Measurements from ENCODE around the gene RPLP1. TPM values are rescaled to one million over a fixed set of nuclear protein-coding genes. Genes with fewer than 3 reads are reported as not detected.
"Not testable (repeated sequence)": the region's sequence is repeated elsewhere in the genome, so short reads cannot be mapped to it uniquely, and the experiment has no call there.

Gene RPLP1
- total RNA-seq, 1 donor from 2014 or later: 63.8 TPM

GRCh38 chr15:69439623-69440022 lies 13.0 kb upstream of the RPLP1 start:
- no peak for DNase-seq

GRCh38 chr15:69443032-69443611 lies 9.5 kb upstream of the RPLP1 start:
- DNase-seq: no peak

DNA sequence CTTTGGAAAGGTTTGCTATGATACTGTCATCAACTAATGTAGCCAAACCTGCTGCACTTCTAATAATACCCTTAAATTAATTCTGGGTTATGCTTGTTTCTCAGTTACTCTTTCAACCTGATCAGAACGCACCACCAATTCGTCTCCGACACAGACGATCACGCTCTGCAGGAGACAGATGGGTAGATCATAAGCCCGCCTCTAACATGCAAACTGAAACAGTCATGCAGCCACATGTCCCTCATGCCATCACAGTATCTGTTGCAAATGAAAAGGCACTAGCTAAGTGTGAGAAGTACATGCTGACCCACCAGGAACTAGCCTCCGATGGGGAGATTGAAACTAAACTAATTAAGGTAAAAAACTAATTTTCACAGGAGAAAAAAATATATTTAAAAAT lies 7.9 kb upstream of the RPLP1 start:
- DNase-seq: no peak

DNA sequence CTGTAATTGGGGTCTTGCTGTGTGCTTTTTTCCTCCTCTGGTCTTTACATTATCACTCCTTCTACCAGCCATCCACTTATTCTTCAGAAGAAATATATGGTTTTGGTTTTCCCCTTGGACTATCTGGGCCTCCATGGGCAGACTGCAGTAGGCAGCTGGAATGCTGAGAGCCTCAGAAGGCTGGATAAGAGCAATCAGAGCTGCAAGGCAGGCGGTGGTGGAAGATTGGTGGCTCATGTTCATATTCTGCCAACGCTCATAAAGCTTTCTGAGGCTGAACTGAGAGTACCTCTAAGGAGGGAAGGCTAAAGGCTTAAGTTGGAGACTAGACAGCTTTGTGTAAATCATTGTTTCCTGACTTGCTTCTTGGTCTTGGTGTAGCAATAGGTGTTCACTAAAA lies 5.7 kb upstream of the RPLP1 start:
- DNase-seq: no peak

- DNase-seq: not testable (repeated sequence)
These were observed 2.4 kb upstream of the RPLP1 start for GRCh38 chr15:69450221-69450620.

GRCh38 chr15:69450968-69451695 lies 1.5 kb upstream of the RPLP1 start:
- DNase-seq: no peak

DNA sequence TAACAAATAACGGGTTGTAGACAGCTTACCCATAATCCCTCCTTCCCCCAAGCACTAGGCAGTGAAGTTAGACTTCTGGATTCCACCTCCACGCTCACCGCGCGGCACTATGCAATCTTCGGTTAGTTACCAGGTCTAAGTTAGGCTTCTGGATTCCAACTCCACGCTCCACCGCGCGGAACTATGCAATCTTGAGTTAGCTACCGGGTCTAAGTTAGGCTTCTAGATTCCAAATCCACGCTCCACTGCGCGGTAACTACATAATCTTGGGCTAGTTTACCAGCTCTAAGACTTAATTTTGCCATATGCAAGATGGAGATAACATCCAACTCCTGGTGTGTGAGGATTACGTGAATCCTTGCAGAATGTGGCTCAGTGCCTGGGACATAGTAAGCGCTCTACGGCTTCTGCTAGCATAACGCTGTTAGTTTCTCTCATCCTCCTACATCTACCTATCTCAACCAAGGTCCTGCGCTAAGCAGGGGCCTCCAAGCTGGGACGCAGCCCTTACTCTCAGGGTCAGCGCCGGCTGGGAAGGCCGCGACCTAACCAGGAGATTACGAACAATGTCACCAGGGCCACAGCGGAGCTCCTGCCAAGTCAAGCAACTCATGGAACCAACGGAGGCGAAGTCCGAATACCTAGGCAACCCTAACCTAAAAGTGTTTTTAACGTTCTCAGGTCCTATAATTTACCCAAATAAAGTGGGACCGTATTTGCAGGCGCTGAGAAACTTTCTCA lies 497 bp upstream of the RPLP1 start:
- peak; percentile 12 for DNase-seq

GRCh38 chr15:69454953-69455352 lies 2.3 kb downstream of the RPLP1 start:
- DNase-seq: no peak

DNA sequence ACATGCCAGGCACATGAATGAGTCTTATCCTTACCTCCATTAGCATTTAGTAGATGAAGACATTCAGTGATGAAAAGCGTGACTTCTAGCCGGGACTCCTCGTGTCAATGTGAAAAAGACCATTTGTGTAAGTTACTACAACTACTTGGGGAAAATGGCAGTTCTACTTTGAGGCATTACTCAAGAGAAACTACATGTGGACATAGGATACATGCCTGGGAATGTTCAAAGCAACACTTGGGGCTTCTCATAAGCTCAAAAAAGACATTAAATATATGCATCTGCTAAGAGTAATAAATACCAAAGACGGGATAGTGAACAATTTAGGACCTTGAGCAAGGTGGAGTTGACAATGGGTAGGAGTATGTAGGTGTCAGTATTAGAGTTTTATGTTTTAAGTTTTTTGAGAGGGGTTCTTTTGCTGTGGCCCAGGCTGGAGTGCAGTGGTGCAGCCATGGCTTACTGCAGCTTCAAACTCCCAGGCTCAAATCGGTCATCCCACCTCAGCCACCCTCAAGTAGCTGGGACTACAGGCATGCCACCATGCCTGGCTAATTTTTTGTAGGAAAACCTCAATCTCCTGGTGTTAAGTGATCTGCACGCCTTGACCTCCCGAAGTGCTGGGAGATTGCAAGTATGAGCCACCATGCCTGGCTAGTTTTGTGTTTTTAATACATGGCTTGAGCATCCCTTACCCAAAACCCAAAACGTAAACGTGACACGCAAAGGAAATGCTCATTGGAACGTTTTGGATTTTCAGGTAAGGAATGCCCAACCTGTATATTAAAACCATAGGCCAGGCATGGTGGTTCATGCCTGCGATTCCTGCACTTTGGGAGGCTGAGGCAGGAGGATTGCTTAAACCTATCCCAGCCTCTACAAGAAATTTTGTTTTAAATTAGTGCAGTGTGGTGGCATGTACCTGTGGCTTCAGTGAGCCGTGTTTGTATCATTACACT lies 3.9 kb downstream of the RPLP1 start:
- no peak for DNase-seq

DNA sequence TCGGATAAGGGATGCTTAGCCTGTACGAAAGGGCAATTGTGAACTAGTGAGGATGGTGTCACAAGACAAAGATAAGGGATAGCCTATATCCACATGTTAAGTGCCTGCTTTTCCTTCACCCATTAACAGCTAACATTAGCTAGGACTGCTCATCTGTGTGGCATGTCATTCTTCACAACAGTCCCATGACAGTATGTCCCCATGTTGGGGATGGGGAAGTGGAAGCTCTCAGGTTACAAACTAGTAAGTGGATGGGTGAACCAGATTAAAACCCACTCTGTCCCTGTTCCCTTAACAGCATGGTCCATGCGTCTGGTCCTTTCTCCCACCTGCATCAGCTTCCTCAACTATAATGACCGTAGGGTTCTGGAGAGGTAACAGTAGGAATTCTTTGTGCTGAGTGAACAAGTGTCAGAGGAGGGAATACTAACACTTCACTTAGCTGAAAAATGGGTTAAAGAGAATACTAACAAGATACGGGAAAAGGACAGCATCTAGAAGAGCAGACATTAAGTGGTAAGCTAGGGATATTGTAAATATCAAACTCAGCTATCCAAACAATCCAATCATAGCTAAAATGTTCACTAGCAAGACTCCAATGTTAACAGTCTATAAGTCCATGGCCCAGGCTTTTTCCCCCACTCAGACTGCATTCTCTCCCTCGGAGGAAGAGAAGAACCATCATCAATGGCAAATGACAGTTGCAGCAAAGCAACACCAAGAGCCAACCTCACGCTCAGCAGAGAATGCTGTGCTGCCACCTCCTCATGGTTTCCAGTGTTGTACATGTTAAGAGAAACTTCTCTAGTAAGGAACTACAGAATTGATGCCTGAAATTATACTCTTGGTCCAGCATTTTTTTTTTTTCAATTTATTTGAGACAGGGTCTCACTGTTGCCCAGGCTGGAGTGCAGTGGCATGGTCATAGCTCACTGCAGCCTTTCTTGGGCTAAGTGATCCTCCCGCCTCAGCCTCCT lies 5.0 kb downstream of the RPLP1 start:
- no peak for DNase-seq

DNA sequence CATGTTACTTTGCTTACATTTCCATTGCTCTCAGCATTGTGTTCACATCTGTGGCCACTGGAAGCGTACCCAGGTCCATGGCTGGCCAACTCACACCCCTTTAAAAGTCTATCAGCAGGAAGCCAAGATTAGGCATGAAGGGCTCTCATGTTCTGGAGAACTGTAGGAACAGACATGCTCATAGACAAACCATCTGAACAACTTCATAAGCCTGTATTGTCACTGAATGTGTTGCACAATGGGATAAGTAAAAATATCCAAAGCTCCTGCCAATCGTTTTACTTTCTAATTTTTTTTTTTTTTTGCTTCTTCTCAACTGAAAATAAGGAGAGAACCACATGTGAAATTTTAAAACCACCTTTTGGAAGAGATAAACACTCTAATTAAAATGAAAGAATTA lies 6.4 kb downstream of the RPLP1 start:
- no peak for DNase-seq

DNA sequence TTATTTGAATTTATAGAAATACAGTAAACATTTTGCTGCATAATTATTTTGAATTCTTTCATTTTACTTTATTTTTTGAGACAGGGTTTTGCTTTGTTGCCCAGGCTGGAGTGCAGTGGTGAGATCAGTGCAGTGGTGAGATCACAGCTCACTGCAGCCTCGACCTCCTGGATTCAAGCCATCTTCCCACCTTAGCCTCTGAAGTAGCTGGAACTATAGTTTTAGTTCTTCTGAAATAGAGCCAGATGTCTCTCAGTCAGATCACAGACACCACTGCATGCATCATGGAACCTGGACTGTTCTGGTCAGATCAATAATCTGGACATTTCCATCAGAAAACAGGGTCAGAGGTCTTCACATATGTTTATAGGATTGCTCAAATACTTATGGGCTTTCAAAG lies 7.9 kb downstream of the RPLP1 start:
- no peak for DNase-seq

- no peak for DNase-seq
These were observed 9.4 kb downstream of the RPLP1 start for GRCh38 chr15:69462030-69462492.

DNA sequence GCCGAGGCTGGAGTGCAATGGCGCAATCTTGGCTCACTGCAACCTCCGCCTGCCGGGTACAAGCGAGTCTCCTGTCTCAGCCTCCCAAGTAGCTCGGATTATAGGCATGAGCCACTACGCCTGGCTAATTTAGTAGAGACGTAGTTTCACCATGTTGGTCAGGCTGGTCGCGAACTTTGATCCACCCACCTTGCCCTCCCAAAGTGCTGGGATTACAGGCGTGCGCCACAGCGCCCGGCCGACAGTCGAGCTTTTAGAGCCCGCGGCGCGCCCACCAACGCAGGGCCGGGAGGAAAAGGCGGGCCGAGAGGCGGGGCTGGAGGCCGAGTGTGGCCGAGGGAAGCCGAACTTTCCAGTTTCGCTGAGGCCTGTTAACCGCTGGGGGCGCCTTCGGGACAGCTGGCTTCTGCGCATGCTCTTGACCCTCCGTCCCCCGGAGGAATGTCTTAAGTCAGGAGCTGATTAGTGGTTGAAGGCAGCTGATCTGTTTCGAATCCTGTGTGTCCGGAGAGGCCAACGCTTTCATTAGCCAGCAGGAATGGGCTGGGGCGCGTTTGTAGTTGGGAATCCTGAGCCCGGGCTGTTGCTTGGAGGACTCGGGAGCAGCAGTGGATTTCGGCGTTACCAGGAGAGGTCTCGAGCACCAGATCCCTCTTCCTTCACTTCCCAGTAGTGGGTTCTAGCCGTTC lies 10.0 kb downstream of the RPLP1 start:
- peak; percentile 99 for DNase-seq

DNA sequence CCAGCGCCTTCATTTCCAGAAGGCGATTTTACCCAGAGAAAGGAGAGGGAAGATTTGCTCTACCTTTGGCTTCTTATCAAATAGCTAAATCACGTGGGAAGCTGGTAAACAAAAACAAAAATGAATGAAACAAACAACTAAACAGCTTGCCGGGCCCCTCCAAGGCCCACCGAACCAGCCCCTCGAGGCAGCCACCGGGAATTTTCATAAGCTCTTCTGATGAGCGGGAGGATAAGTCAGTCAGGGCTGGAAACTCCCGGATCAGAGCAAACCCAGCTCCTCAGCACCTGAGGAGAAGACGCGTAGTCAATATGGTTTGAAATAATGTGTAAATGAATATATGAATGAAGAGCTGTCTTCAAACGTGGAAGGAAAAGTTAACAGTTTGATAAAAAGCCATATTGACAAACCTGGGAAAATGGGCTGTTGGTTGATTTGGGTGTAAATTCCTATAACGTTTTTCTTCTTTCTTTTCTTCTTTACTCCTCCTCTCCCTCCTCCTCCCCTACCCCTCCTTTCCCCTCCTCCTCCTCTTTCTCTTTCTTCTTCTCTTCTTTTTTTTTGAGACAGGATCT lies 10.7 kb downstream of the RPLP1 start:
- DNase-seq: peak; percentile 38

DNA sequence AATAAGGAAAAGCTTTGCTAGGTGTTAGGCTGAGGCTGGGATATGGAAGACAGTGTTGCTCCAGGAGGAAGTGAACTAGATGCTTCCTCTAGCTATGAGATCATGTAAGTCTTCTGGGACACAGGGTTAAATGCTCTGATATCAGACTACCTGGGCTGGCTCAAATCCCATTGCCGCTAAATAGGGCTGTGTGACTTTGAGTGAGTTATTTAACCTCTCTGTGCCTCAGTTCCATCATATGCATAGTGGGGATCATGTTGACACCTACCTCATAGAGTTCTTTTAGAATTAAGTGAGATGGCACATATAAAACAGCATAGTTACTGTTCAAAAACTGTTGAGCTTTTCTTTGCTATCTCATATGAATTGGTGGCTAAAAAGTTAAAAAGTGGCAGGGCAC lies 12.6 kb downstream of the RPLP1 start:
- no peak for DNase-seq

- DNase-seq: no peak
These were observed 14.1 kb downstream of the RPLP1 start for GRCh38 chr15:69466733-69467132.

GRCh38 chr15:69467636-69468035 lies 15.0 kb downstream of the RPLP1 start:
- DNase-seq: no peak

DNA sequence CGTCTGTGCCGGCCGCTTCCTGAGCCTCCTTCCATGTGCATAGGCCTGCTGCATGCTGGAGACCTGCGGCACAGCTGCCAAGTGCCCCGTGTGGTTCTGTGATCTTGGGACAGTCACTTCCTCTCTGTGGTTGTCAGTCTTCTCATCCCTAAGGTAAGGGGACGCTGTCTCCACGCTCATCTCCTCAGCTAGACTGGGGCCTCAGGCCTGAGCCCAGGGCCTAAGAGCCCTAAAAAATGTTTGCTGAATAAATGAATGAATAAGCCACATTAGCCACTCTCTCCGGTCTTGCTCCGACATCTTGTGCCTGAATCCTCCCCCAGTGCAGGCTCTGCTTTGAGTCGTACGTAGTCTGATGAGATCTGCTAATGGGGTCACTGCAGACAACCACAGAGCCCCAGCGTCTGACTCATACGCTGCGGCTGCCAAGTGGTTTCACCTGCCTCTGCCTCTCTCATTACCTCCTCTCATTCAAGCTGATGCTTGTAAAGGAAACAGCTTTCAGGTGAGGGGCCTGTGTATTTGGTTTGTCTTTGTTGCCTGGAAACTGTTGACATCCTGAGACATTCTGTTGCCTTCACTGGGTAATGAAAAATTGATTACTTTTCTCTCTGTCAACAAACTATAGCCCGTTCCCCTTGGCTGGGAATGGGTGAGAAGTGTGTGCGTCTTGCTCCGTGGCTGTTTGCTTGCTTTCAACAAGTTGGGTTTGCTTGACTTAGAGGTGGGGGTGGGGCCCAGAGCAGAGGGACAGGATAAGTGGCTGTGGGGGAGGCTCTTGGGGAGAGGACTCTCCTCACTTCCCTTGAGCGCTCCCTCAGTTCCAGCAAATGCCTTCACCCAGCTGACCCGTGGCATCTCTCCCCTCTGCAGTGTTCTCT lies 15.9 kb downstream of the RPLP1 start:
- peak; percentile 45 for DNase-seq
